CMK (cell line): ENCODE results near the gene MMP8.

Experiments used
- DNase-seq: peaks from one replicate; pipeline ENCODE4 v3.0.0-alpha.2; 2010; ENCODE audit warnings: low read depth

MMP8 gene

DNA sequence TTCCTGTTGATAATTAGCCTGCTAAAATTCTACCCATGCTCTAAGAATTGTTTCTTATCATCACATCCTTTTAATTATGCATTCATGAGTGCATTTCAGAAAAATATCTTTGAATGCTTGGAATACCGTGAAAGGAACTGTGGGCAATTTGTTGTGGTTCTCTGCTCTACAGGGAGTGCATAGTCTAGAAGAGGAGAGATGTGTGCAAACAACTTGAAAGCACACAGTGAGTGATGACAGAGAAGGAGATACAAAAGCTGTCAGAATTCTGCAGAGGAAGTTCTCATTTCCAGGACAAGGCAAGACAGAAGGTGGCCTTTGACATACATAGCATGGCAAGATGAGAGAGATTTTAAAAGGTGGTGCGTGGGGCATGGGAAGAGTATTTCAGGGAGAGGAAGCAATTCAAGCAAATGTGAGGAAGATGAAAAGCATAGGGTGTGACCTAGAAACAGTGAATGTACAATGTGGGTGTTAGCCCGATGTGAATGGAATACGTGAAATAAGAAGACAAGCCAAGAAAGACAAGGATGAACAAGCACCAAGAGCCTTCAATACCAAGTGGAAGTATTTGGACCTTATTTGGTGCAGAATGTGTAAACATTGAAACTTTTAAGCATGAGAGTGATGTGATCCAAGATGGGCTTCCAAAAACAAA is 5.0 kb downstream of the MMP8 start:
- no peak for DNase-seq

DNA sequence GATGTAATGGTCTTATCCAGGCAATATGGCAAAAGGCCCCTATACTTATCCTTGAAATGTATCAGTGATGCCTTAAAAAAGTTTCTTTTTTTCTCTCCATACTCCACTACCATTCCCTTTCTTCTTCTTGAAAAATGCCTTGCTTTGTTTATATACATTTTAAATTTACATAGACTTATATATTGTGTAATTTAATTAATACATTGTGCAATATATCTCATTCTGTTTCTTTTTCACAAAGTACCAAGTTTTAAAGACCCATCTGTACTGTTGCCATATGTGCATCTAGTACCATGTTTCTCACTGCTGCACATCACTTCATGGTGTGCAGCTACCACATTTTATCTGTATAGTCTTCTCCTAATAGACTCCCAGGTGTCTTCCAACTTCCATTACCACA is 7.5 kb downstream of the MMP8 start:
- DNase-seq = no peak

DNA sequence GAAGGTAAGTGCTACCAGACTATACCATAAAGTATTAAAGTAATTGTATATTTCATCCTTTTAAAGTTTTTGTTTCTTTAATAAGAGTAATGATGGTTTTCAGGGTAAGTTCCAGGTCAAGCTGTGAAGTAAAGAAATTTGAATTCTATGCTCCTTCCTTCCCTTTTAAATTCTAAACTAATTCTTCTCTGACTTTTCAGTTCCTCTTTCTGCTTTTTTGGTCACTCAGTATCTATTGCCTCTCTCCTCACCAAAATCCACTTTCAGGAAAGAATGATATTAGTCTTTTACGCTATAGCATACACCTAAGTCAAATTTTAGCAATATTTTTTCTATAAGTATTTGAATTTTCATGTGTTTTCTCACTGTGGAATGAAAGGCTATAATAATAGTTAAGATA is 8.2 kb downstream of the MMP8 start:
- no peak for DNase-seq

DNA sequence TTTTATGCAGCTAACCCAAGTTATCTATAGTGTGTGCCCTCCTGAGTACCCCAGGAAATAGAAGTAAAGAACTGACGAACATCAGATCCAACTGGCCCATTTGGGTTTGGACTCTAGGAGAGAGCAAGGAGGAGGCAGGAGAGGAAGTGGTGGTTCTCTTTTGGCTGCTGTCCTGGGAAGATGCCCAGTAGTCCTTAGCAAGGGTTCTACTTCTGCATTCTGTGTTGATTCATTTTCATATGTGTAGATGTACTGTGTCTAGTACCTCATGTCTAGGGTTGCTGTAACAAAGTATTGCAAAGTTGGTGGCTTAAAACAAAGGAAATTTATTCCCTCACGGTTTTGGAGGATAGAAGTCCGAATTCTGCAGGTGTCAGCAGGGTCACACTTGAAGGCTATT is 12.6 kb downstream of the MMP8 start:
- DNase-seq = no peak

DNA sequence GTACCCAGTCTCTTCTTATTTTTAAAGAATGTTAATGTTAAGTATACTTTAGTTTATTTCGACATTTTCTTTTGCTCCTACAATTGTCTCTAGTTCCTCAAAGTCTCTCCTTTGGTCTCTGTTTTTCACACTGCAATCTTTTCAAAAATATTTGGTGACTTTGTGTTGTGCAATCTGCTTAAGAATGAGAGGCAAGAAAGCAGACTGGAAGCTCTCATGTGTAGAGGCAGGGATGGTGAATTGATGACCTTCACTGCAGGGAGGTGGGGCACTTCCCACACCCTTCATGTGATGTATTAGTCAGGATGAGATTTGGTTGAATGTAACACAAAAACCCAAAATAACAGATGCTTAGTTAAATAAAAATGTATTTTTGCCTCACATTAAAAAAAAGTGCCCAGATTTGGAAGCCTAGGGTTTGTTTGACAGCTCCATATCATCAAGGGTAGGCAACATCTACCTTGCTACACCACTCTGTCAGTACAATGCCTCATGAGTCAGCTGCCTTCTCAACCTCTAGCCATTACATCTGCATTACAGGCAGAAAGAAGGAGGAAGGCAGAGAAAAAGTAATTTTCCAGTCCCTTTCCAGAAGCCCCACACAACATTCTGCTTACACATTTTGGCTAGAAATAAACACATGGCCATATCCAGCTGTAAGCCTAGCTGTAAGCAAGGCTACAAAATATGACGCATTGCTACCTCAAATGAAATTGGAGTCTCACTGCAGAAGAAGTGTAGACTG is 15.4 kb downstream of the MMP8 start:
- DNase-seq = no peak

DNA sequence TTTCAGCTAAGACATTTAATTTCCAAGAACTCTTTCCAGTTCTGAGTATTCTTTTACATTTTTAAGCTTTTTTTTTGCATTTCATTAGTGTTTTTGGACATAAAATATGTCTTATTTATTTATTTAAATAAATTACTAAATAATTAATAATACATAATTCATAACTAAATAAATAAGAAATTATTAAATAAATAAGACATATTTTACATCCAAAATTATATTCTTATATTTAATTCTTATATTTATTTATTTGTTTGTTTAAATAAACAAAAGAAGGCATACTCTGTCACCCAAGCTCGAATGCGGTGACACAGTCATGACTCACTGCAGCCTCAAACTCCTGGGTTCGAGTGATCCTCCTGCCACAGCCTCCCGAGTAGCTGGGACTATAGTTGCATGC is 16.1 kb downstream of the MMP8 start:
- no peak for DNase-seq

DNA sequence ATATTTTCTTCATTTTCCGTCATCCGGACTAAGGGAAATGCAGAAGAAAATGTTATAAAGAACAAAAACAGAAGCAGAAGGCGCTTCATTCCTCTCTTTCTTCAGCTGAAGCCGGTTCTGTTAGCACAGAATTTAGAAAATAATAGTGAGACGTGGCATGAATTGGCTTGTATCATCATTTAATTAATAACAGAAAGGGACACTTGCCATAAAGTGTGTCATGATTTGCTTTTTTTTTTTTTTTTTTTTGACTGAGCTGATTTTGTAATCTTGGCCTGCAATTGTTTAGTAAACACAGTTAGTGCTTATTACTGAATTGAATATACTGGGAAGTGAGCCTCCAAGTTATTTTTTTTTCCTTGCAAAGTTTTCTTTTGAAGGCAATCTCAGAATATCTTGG is 19.1 kb downstream of the MMP8 start, which contains the start of gene MMP27:
MMP27 (minus strand) TSS at position 144 of the 400 bp plus-strand sequence; CDS start at position 89, 55 bp downstream.
- DNase-seq = no peak

DNA sequence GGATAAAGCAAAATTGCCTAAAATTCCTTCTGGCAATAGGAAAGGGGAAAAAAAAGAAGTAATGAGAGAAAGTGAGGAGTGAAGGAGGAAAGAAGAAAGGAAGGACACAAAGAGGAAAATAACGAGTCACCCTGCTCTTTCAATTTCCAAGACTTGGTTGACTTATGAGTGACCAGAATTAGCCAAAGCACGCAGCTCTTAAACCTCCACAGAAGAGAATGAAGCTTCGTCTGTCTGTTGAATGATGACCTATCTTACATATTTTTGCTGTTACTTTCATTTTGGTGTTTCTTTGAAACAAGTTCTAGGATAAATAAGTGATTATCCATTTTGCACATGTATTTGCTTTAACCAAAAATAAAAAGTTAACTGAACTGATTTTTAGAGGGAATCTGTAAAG is 19.9 kb downstream of the MMP8 start:
- DNase-seq = no peak

DNA sequence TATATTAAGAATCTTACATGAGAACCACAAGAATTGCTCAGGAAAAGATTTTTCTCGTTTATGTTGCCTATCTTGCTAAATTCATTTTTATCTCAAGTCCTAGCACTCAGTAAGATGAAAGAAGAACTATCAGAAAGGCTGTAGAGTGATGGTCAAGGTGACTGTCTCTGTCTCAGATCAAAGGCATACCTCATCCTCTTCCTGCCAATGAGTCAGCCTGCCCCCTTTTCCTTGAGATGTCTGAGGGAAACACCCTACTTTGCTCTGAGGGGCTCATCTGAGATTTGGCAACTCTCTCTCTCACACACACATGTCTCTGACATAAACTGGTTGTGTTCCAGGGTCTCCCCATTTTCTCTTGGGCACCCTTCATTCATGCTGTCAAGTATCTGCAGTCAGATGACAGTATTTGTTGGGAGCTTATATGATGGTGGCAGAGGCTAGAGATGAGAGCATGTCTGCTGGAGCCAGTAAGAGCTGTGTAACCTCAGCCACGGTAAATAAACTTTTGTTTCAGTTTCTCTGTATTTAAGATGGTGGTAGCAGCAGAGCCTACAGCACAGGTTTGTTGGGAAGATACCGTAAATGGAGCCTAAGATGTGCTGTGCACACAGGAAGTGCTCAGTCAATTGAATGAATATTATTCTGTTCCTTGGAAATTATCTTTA is 20.8 kb downstream of the MMP8 start:
- DNase-seq = no peak

DNA sequence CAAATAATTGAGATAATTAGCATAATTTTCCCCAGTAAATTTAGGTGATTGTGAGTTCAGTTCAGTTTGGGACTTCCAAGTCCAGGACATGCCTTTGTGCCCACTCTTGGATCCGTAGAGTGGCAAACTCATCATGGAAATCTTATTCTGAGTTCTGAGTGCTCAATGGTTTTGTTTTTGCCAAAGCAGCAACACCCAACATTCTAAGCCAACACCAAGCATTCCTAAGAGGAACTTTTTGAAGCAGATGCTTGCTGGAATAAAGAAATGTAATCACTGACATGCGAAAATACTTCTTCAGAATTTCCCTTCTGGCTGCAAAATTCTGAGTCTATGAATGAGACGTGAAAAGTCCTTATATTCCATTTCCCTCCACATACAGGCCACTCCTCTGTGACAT is 29.6 kb downstream of the MMP8 start:
- DNase-seq = no peak

DNA sequence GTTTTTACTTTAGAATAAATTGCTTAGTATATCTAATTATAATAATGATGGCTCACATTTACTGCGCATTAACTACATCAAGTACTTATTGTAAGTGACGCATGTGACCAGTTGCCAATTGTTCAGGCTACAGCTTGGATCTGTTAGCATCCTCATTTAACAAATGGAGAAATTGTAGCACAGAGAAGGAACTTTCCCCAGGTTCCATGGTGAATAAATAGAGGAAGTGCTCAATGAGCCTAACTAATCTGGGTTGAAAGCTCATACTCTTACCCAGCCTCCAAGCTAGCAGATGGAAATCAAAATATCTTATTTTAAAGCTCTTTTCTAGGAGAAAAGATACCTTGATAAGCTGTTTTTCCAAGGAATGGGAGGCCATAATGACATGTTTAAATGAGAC is 39.0 kb downstream of the MMP8 start:
- DNase-seq = no peak

DNA sequence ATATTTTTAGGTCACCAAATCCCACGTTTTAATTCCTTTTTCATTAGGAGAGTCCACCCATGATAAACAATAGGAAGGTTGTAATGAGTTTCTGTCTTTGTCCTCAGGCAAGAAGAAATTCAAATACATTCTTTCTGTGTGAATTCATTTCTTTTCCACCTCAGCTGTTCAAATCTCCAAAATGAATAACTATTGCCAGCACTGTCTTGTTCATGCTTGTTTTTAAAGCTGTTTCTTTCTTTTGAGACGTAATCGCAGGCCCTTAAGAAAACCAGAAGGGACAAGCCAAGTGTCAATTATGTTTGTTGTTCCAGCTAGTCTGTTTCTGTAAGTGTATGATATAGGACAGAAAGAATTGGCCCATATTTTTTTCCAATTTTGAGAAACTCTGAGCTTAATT is 39.4 kb downstream of the MMP8 start:
- no peak for DNase-seq

DNA sequence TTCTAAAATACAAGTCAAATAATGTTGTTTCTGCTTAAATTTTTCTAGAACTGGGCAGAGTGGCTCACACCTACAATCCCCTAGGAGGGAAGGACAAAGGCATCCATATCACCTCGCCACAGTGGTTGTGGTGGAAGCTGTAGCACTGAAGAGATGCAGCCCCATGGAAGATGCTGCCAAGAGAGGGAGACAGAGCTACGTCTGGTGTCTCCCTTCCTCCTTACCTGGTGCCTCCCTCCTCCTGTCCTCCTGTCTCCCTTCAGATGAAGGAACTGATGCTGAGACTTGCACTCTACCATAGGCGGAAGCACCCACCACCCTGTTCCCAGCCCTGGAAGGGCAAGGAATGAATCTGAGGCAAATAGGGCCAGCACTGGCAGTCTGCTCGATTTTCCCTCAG is 41.5 kb downstream of the MMP8 start:
- DNase-seq = no peak

DNA sequence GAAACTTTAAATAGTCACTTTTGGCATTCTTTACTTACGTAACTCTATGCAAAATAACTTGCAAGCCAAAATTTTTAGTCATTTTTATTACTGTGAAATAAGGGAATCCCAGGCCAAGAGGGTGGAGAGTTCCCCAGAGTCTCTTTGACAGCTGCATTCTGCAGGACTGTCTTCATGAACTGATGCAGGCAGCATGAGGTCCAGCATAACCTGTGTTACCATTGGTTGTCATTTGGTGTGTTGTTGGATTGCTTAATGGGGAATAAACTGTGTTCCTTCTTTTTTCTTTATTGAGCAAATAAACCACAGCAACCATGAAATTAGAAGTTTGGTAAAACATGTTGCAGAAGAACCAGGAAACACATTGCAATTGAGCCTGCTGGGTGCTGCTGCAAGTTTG is 43.8 kb downstream of the MMP8 start:
- no peak for DNase-seq

DNA sequence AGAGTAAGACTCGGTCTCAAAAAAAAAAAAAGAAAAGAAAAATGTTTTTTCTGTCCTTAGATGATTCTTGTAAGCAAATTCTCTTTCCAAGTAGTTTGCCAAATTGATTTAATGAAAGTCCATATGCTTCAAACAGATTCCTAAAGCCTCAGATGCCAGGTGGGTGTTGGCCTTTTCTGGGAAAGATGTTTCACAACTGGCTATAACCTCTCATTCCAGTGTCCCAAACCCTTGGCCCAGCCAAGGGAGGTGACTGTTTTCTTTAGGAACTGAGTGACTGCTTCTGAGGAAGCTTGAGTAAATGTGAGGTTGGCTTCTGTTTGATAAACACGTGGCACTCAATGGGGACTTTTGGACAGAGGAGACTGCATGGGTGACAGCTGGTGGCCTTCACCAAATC is 46.7 kb downstream of the MMP8 start:
- DNase-seq = no peak

DNA sequence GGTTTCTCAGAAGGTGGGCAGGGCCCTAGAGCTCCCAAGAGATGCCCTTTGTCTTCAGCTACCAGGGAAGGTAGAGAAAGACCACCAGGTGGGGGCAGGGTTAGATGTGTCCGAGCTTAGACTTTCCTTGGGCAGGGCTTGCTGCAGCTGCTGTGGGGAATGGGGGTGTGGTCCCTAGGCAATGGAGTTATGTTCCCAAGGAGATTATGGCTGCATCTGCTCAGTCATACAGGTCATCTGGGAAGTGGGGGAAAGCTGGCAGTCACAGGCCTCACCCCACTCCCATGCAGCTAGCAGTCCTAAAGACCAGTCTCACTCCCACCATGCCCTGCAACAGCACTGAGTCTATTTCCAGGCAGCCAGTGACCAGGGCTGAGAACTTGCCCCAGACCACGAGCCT is 48.7 kb downstream of the MMP8 start:
- DNase-seq = no peak

DNA sequence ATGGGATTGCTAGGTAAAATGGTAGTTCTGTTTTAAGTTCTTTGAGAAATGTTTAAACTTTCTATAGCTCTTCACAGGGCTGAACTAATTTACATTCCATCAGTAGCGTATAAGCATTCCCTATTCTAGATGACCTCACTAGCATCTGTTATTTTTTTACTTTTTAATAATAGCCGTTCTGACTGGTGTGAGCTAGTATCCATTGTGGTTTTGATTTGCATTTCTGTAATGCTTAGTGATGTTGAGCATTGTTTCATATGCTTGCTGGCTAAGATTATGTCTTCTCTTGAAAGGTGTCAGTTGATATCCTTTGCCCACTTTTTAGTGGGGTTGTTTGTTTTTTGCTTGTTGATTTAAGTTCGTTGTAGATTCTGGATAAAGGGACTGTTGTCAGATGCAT is 55.1 kb downstream of the MMP8 start:
- no peak for DNase-seq

DNA sequence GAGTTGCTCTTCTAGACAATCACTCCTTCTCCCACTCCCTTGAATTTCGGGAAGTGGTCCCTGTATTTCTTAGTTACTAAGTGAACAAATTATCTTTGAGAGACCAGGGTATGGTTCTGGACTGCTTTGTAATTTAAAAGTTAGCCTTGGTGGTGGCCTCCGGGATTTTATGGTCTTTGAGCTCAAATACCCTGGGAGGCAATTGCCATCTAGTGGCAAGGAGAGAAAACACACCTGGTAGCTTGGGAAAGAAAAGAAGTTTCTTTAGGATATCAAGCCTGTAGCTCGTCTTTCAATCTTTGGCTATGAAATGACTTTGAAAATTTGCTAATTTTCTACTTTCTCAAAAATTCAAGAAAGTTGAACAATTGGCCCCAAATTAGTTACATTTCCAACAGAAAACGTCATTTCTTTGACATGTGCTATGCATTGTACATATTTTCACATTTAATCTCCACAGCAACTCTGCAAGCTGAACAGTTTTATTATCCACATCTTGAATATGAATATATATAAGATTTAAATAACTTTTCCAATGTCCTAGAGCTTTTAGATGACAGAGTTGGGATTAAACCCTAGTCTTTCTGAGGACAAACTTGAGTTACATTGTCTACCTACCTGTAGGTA is 58.3 kb downstream of the MMP8 start:
- peak; percentile 14 for DNase-seq

DNA sequence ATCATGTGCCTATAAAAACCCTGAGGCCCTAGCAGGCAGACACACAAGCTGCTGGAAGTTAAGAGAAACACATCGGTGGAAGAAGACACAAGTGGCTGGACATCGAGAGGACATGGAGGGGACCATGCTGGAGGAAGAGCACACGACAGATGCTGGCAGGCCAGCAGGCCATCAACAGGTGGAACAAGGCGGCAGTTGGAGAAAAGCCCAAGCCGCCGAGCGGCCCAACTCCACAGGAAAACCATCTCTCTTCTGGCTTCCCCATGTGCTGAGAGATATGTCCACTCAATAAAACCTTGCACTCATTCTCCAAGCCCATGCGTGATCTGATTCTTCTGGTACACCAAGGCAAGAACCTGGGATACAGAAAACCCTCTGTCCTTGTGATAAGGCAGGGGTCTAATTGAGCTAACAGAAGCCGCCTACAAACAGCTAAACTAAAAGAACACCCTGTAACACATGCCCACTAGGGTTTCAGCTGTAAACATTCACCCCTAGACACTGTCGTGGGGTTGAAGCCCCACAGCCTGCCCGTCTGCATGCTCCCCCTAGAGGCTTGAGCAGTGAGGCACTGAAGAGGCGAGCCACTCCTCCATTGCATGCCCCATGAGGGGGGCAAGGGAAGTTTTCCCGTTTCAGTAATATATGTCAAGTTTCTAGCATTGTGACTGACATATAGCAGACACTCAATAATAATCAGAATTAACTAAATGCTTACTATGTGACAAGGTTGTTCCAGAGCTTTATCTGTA is 60.6 kb downstream of the MMP8 start:
- DNase-seq = no peak

DNA sequence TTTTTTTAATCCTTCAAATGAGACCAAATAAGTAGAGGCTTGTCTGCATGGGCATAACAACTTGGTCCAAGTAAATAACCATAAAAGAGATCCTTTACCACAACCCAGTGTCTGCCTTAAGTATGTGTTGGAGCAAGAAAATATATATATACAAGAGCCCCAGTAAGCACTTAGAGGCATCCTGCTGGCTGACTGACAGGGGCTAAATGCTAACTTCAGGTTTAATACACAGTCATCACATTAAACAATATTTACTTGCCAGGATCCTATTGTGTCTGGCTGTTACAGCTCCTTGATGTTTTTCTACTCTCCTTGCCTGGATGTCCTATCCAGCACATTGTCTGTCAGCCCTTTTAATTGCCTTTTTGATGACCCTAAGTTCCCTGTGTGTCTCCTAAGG is 62.1 kb downstream of the MMP8 start:
- DNase-seq = no peak
